Erythroblast (primary cell): ENCODE results near the gene STT3B.

Source experiments
- GATA1 ChIP-seq: IDR thresholded peaks from 2 replicates; pipeline ENCODE4 v1.6.1; 2011; ENCODE audit warnings: low read depth, mild to moderate bottlenecking, control low read depth, low read length, moderate library complexity
- POLR2A ChIP-seq: IDR thresholded peaks from 2 replicates; pipeline ENCODE4 v1.6.1; 2011; ENCODE audit warnings: mild to moderate bottlenecking, low read length

DNA sequence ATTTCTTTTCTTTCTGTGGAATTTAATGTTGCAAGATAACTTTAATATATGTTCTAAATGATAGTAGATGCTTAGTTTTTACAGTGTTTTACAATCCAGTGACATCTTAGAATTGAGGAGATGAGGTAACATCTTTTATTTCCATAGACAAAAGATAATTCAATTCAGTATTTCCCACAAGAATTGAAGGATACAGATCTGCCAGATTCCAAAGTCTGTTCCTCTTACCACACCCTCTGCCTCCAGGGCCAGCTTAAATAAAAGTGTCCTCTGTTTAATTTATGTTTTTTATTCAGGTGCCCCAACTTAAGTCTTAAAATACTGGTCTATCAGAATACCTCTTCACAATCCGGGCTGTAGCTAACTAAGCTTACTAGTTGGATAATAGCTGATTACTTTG lies 6.5 kb downstream of the STT3B start:
- no peak for TF ChIP-seq POLR2A
- TF ChIP-seq GATA1: no peak
